ENCODE results near the gene CFAP20DC.

- no peak for TF ChIP-seq POLR2A (IDR thresholded peaks at IDR 0.05; ENCODE audit: control extremely low read depth in 1 of 2, low read depth in 2 of 2, low read length in 2 of 2)
- no peak for TF ChIP-seq MAFK (IDR thresholded peaks at IDR 0.05; ENCODE audit: low read depth, low read length)
- no peak for TF ChIP-seq CTCF (IDR thresholded peaks at IDR 0.05; ENCODE audit: control extremely low read depth in 1 of 3, insufficient read depth in 1 of 3, low read depth in 1 of 3, low read length in 3 of 3)
- TF ChIP-seq ZNF274 (IDR thresholded peaks at IDR 0.05; ENCODE audit: borderline replicate concordance, extremely low read depth, low read length) = no peak
- no peak for TF ChIP-seq CHD2 (IDR thresholded peaks at IDR 0.05; ENCODE audit: low read length)
- no peak for TF ChIP-seq SIX5 (IDR thresholded peaks at IDR 0.05; ENCODE audit: low read depth, low read length)
- no peak for TF ChIP-seq EZH2 (IDR thresholded peaks at IDR 0.05; ENCODE audit: low read depth, low read length, severe bottlenecking)
- no peak for TF ChIP-seq SRF (IDR thresholded peaks at IDR 0.05; ENCODE audit: low read depth, low read length)
- no peak for TF ChIP-seq RAD21 (IDR thresholded peaks at IDR 0.05 in 1 of 2, conservative IDR thresholded peaks at IDR 0.05 in 1 of 2; ENCODE audit: low read depth in 2 of 2, low read length in 2 of 2)
- no peak for TF ChIP-seq RBBP5 (IDR thresholded peaks at IDR 0.05; ENCODE audit: borderline replicate concordance, low read depth, low read length)
Measured at GRCh38 chr3:58698246-58698645, 351.6 kb downstream of the CFAP20DC start.

All from H1 (cell line).